MM.1S (cell line): ENCODE data around the gene MLKL.

Experiments used
- DNase-seq: peaks from one replicate; pipeline ENCODE4 v3.0.0-alpha.2; 2015
- H2AFZ ChIP-seq: fragments of 300-600 bp; sonication (generic); 2 replicates; pipeline ENCODE4 v1.6.0; 2016; ENCODE audit warnings: antibody characterized with exemption, low read length
- H3F3A ChIP-seq: fragments of 300-600 bp; sonication (generic); 2 replicates; pipeline ENCODE4 v1.6.1; 2016; ENCODE audit warnings: mild to moderate bottlenecking, antibody characterized with exemption, low read length, moderate library complexity, mixed read lengths; ENCODE audit not compliant: insufficient read depth
- H3K27ac ChIP-seq: fragments of 300-600 bp; sonication (generic); 2 replicates; pipeline ENCODE4 v1.5.1; 2016; ENCODE audit warnings: mild to moderate bottlenecking, low read length
- H3K27me3 ChIP-seq: fragments of 300-600 bp; sonication (generic); replicated peaks from 2 replicates; pipeline ENCODE4 v1.6.0; 2016; ENCODE audit warnings: low read length; ENCODE audit not compliant: insufficient read depth
- H3K36me3 ChIP-seq: fragments of 300-600 bp; sonication (generic); replicated peaks from 2 replicates; pipeline ENCODE4 v1.6.1; 2016; ENCODE audit warnings: mild to moderate bottlenecking, low read length, mixed read lengths; ENCODE audit not compliant: insufficient read depth
- H3K4me1 ChIP-seq: fragments of 300-600 bp; sonication (generic); 2 replicates; pipeline ENCODE4 v1.6.1; 2016; ENCODE audit warnings: low read length, mixed read lengths
- H3K4me2 ChIP-seq: fragments of 300-600 bp; sonication (generic); 2 replicates; pipeline ENCODE4 v1.6.0; 2016; ENCODE audit warnings: low read depth, low read length
- H3K4me3 ChIP-seq: fragments of 300-600 bp; sonication (generic); 2 replicates; pipeline ENCODE4 v1.5.1; 2016; ENCODE audit warnings: low read length, mixed read lengths
- H3K79me2 ChIP-seq: fragments of 300-600 bp; sonication (generic); 2 replicates; pipeline ENCODE4 v1.6.1; 2016; ENCODE audit warnings: mixed run types, low read length, mixed read lengths
- H3K9ac ChIP-seq: fragments of 300-600 bp; sonication (generic); 2 replicates; pipeline ENCODE4 v1.6.1; 2016; ENCODE audit warnings: low read length, mixed read lengths
- H3K9me2 ChIP-seq: fragments of 300-600 bp; sonication (generic); replicated peaks from 2 replicates; pipeline ENCODE4 v1.6.1; 2016; ENCODE audit warnings: mild to moderate bottlenecking, low read length, mixed read lengths; ENCODE audit not compliant: insufficient read depth
- H3K9me3 ChIP-seq: fragments of 300-600 bp; sonication (generic); replicated peaks from 2 replicates; pipeline ENCODE4 v1.6.1; 2016; ENCODE audit warnings: mild to moderate bottlenecking, low read length, mixed read lengths; ENCODE audit not compliant: insufficient read depth
- H4K20me1 ChIP-seq: fragments of 300-600 bp; sonication (generic); 2 replicates; pipeline ENCODE4 v1.6.1; 2016; ENCODE audit warnings: mild to moderate bottlenecking, low read length, moderate library complexity, mixed read lengths; ENCODE audit not compliant: insufficient read depth
- EZH2 ChIP-seq: fragments of 300-600 bp; sonication (generic); optimal IDR thresholded peaks from 2 replicates; pipeline ENCODE3; 2017; ENCODE audit warnings: low read depth, mild to moderate bottlenecking, antibody characterized with exemption, low read length, mixed read lengths
- EZH2phosphoT487 ChIP-seq: fragments of 300-600 bp; sonication (generic); IDR thresholded peaks from 2 replicates; pipeline ENCODE4 v1.6.1; 2018; ENCODE audit warnings: antibody characterized with exemption, low read length
- TF ChIP-seq, protein P1 (sequence below): fragments of 300-600 bp; sonication (generic); IDR thresholded peaks from 2 replicates; pipeline ENCODE4 v1.5.1; 2016; ENCODE audit warnings: antibody characterized with exemption, low read length, mixed read lengths

MLKL gene

DNA sequence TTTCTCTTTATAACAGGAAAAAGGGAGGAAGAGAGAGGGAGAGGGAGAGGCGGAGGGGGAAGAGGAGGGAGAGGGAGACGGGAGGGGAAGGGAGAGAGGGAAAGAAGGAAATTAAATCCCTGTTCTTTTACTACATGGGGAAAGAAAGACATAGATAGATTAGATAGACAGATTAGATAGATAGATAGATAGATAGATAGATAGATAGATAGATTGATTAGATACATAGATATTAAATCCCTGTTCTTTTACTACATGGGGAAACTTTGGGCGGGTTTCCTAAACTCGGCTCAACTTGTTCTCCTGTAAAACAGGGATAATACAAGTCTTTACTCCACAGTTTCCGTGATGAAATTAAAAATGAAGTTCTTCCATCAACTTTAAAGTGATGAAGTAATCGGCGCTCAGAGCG, 34.6 kb downstream of the MLKL start:
- H3K27me3 ChIP-seq, result no peaks in the 10 kb centered on the region
- DNase-seq, result no peak
- 0 out of 2 replicates have a peak overlapping the region, but pooled peaks have one; percentile 19 for H2AFZ ChIP-seq
- peak overlapping the region; percentile 43; the same call in 1 of the 2 replicates for H3K4me2 ChIP-seq
- peaks cover 56% of the 10 kb centered on the region for H3K79me2 ChIP-seq
- H3K4me3 ChIP-seq, result peak overlapping the region; percentile 79
- TF ChIP-seq EZH2 (no peak), EZH2phosphoT487 (no peak)
- TF ChIP-seq, protein P1, sequence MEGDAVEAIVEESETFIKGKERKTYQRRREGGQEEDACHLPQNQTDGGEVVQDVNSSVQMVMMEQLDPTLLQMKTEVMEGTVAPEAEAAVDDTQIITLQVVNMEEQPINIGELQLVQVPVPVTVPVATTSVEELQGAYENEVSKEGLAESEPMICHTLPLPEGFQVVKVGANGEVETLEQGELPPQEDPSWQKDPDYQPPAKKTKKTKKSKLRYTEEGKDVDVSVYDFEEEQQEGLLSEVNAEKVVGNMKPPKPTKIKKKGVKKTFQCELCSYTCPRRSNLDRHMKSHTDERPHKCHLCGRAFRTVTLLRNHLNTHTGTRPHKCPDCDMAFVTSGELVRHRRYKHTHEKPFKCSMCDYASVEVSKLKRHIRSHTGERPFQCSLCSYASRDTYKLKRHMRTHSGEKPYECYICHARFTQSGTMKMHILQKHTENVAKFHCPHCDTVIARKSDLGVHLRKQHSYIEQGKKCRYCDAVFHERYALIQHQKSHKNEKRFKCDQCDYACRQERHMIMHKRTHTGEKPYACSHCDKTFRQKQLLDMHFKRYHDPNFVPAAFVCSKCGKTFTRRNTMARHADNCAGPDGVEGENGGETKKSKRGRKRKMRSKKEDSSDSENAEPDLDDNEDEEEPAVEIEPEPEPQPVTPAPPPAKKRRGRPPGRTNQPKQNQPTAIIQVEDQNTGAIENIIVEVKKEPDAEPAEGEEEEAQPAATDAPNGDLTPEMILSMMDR, result no peak
- H3K4me1 ChIP-seq, result no peaks in the 10 kb centered on the region
- H3K9me3 ChIP-seq, result no peaks in the 10 kb centered on the region
- peak overlapping the region; percentile 69; the same call in 1 of the 2 replicates for H3K27ac ChIP-seq
- H4K20me1 ChIP-seq, result no peaks in the 10 kb centered on the region
- H3K9ac ChIP-seq, result peak overlapping the region; percentile 93
- no peaks in the 10 kb centered on the region for H3K9me2 ChIP-seq
- no peaks in the 10 kb centered on the region for H3F3A ChIP-seq
- H3K36me3 ChIP-seq, result no peaks in the 10 kb centered on the region

- Histone ChIP-seq H3F3A (no peaks in the 10 kb centered on the region), H3K9me2 (no peaks in the 10 kb centered on the region), H2AFZ (no peak overlapping the region), H3K9me3 (no peaks in the 10 kb centered on the region), H3K4me3 (no peak overlapping the region), H3K27me3 (no peaks in the 10 kb centered on the region), H3K4me1 (no peaks in the 10 kb centered on the region; the same call in 1 of the 2 replicates), H3K27ac (no peak overlapping the region), H4K20me1 (peaks cover 3% of the 10 kb centered on the region; the same call in 1 of the 2 replicates), H3K79me2 (peaks cover 97% of the 10 kb centered on the region), H3K4me2 (no peak overlapping the region), H3K9ac (no peak overlapping the region), H3K36me3 (no peaks in the 10 kb centered on the region)
- DNase-seq, result no peak
- TF ChIP-seq EZH2 (no peak), EZH2phosphoT487 (no peak)
- TF ChIP-seq, protein P1, result no peak
Measured at GRCh38 chr16:74661064-74661463, 39.6 kb downstream of the MLKL start.

GRCh38 chr16:74660383-74660782, 40.3 kb downstream of the MLKL start:
- no peak for TF ChIP-seq EZH2
- TF ChIP-seq, protein P1, result no peak
- no peak for TF ChIP-seq EZH2phosphoT487
- no peak for DNase-seq
- peaks cover 95% of the 10 kb centered on the region for H3K79me2 ChIP-seq
- H2AFZ ChIP-seq, result no peak overlapping the region
- H3K27me3 ChIP-seq, result no peaks in the 10 kb centered on the region
- no peaks in the 10 kb centered on the region for H3K9me3 ChIP-seq
- no peak overlapping the region for H3K9ac ChIP-seq
- no peaks in the 10 kb centered on the region for H3K36me3 ChIP-seq
- peaks cover 3% of the 10 kb centered on the region; the same call in 1 of the 2 replicates for H4K20me1 ChIP-seq
- H3K4me2 ChIP-seq, result no peak overlapping the region
- H3K4me3 ChIP-seq, result no peak overlapping the region
- no peaks in the 10 kb centered on the region for H3K9me2 ChIP-seq
- no peak overlapping the region for H3K27ac ChIP-seq
- H3K4me1 ChIP-seq, result no peaks in the 10 kb centered on the region; the same call in 1 of the 2 replicates
- no peaks in the 10 kb centered on the region for H3F3A ChIP-seq
